ENCODE results near the gene CHAC1. TPM values are rescaled to one million over a fixed set of nuclear protein-coding genes. Genes with fewer than 3 reads are reported as not detected.

The CHAC1 gene
- total RNA-seq, 1 experiment from 2014 or later = 91.0 TPM

DNA sequence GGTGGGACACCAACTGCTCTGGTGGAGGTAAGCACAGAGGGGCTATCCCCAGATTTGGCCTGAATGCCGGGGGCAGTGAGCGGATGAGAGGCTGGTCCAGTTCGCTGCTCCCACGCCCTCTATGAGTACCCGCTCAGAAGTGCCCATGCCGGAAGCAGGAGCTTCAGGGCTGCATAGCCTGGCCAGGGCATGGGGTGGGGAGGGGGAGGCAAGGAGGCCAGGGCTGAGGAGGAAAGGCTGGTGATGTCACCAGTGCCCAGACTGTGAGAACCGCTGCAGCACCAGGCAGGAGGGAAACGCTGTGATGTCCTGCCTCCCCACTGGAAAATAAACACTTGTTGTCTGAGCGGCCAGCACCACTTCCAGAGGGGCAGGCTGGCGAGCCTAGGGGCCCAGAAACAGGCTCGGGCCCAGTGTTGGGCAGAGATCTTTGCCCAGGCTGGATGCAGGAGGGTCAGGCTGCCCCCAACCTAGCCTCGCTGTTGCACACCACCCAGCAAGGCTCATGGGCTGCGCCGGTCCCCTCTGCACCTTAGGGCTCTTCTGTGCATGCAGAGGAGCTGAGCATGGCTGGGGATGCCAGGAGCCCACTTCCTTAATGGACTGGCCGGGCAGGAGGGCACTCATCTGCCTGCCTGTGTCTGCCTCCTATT lies 35.0 kb upstream of the CHAC1 start:
- in situ Hi-C loops (cut with HindIII; ENCODE audit: low pct_unique_long_range_greater_than_20kb, low sequenced_read_pairs) = loop anchor here (25.0 kb wide), 1 partner anchor 94 kb away; no protein-coding TSS in a partner anchor

DNA sequence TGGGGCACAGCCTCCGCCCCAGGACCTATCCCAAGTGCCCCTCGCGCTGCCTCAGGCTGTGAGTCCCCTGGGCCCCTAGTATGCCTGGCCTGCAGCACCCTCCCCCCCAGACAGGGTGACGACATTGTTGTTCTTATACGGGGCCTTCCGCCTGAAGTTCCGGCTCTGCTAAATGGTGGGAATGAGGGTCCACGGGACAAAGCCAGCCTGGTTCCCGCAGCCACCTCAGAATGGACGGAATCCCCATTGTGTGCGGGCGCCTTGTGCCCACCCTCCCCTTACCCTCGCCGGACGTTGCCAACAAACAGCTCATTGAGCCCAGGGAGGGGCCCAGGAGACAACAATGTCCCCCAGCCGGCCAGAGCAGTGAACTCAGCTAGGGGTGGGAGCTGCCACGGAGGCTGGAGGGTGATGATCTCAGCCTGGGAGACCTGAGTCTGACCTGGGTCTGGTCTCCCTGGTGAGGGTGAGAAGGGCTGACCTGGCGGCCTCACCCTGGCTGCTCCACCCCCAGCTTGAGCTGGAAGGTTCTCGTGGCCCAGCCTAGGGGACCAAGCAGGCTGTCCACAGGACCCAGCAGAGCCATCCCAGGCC lies 34.4 kb upstream of the CHAC1 start:
- DNase-seq (ENCODE audit: low read depth, low spot score) = no peak
- in situ Hi-C loops (cut with HindIII; ENCODE audit: low pct_unique_long_range_greater_than_20kb, low sequenced_read_pairs) = loop anchor here (25.0 kb wide), 1 partner anchor 93 kb away; no protein-coding TSS in a partner anchor

More for the DNA sequence above, 35.0 kb upstream of the CHAC1 start:
- DNase-seq (ENCODE audit: low read depth, low spot score) = no peak

DNA sequence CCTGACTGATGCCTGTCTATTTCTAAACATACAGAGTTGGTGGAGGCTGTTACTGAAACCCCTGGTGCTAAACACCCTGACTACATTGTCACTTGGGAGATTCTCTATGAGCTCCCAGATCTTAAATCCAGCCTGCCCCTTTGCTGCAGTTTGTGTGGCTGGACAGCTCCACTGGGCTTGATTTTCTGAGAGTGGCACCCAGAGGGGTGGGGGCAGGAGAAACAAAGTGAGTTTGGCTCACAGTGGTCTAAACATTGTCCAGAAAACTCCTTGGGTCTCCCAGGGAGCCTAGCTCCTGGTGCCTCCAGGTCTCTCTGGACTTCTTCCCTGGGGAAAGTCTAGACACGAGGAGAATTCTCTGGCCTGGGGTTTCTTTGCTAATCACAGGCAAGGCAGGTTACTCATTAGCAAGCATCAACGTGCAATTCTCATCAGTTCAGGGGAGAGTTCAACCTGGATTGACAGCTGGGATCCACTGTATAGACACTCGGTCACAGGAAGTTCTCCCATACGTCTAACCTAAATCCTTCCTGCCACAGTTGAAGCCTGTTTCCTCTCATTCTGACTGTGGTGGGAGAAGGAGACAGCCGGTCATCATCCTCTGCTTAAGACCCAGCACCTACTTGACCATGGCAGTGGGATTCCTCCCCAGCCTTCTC lies 31.2 kb upstream of the CHAC1 start:
- no peak for DNase-seq (ENCODE audit: low read depth, low spot score)
- in situ Hi-C loops (cut with HindIII; ENCODE audit: low pct_unique_long_range_greater_than_20kb, low sequenced_read_pairs) = loop anchor here (25.0 kb wide), 1 partner anchor 90 kb away; no protein-coding TSS in a partner anchor

DNA sequence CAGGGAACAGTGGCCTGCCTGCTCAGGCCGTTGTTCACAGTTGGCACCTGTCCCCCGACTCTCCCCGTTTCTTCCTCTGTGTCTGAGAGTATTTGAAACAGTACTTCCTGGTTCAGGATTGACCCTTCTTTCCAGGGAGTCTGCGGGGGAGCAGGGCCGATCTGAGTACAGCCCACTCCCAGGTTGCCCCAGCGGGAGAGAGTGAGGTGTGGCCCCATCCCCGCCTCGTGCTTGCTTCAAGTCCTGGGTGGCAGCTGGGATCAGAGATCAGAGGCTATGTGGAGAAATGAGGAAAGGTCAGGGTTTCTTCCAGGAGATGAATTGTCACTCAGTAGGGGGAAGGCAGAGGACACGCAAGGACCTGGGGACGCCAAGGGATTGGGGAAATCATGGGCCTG lies 30.7 kb upstream of the CHAC1 start:
- DNase-seq (ENCODE audit: low read depth, low spot score) = no peak
- in situ Hi-C loops (cut with HindIII; ENCODE audit: low pct_unique_long_range_greater_than_20kb, low sequenced_read_pairs) = loop anchor here (25.0 kb wide), 1 partner anchor 90 kb away; no protein-coding TSS in a partner anchor

DNA sequence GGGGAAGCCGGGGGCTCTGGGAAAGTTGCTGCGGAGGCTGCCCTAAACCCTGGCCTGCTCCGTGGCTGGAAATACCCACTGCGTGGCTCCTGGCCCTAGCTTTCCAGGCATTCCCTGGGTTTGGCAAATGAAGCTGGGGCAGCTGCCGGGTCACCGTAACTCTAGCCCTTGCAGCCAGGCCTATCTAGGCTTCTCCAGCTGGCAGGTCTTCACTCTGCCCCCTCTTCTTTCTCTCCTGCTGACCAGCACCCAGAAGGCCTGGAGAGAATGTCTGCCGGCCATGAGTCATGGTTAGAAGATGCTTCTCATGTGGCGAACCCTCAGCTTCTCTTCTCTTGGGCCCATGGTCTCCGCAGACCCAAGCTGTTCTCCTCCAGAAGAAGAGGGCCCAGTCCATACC lies 29.7 kb upstream of the CHAC1 start:
- no peak for DNase-seq (ENCODE audit: low read depth, low spot score)
- in situ Hi-C loops (cut with HindIII; ENCODE audit: low pct_unique_long_range_greater_than_20kb, low sequenced_read_pairs) = loop anchor here (25.0 kb wide), 1 partner anchor 89 kb away; no protein-coding TSS in a partner anchor

DNA sequence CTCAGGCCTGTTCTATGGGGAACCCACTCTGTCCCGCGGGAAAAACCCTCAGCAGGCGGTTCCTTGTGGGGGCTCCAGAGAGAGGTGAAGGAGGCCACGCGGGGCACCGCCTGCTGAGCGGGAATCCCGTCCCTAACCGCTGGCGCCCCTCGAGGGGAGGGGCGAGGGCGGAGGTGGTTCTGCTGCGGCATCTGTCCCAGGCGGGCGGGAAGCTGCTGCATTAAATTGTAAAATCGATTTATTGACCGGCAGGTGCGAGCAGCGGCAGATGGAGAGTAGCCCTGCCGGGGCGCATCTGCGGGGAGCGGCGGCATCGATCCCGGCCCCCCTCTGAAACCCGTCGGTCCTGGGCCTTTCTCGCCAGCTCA lies 27.8 kb upstream of the CHAC1 start:
- no peak for DNase-seq (ENCODE audit: low read depth, low spot score)
- in situ Hi-C loops (cut with HindIII; ENCODE audit: low pct_unique_long_range_greater_than_20kb, low sequenced_read_pairs) = no loop called here

DNA sequence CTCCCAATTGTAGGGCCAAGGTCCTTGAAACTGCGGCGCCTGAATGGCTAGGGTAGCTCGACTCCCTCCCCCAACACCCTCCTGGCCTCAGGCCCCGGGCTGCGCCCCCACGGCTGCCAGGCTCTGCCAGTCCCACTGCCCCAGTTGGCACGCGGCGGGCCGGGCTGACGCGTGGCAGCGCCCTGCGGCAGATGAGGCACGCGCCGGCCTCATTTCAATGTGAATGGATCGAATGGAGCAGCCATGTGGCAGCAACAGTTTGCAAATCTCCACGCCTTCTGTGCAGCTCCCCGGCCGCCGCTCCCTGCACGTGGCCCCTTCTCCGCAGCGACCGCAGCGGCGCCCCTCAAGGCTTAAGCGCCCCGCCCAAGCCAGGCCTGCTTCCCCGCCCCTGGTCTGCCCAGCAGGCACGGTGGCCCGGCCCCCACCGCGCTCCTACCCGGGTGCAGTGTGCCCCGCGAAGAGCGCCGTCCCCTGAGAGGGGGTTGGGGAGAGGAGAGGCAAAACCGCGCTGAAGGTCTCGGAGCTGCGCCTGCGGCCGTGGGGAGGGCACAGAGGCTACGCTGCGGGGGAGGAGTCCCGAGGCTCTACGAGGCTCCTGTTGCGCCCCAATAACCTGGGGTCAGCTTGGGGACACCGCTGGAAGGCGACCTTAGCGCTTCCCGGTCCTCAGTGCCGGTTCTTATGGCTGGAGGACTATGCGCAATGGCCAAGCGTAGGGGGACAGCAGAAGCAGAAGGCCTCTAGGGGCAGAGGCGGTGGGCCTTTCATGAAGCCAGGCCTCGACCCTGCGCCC lies 27.2 kb upstream of the CHAC1 start:
- in situ Hi-C loops (cut with HindIII; ENCODE audit: low pct_unique_long_range_greater_than_20kb, low sequenced_read_pairs) = no loop called here
- DNase-seq (ENCODE audit: low read depth, low spot score) = no peak

DNA sequence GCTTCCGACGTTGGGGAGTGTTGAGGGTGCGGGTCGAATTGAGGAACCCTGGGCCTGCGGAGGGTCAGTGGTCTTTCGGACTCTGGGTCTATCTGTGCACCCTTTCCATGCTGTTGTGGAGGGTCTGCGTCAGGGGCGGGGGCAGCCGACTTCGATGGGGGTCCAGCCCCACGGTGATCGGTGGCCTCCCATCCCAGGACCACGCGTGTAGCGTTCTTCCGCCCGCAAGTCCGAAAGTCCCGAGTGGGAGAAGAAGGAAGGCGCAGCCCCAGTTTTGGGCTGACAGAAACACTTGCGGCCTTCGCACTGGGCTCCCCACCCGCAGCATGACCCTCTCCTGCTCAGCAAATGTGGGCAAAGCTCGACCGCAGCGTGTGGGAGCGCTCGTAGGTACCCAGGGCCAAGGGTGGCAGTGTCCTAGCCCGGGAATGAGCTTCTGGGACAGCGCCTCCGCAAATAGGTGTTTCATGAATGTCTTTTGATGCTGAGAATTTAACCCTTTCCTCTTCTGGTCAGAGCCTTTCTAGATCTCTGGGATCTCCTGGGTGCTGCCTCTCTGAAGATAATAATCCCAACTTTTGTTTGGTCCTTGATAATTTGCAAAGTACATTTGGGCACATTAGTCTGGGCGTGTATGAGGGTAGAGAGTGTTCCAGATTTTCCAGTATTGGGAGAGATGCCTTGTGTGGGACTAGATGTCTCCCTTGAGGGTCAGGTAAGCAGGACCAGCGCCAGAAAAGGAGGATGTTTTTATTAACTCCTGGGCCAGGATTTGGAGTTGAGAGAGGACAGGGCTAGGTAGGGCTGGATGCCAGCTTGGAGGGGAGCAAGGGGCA lies 26.4 kb upstream of the CHAC1 start:
- DNase-seq (ENCODE audit: low read depth, low spot score) = no peak
- in situ Hi-C loops (cut with HindIII; ENCODE audit: low pct_unique_long_range_greater_than_20kb, low sequenced_read_pairs) = no loop called here

DNA sequence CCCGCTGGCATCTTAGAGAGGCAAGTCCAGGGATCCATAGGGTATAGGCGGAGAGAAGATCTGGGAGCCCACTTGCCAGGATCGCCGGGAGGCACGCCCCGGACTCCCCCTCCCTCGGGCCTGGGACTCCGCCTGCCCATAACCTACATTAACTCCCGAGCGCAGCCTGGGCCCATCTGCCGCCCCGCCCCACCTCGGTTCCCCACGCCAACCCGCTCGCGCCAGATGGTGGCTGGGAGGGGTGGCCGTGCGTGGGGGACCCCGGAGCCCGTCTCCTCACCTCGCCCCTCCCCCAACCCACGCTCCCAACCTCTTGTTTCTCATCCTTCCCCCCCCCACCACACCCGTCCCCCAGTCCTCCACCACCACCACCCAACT lies 25.8 kb upstream of the CHAC1 start:
- no peak for DNase-seq (ENCODE audit: low read depth, low spot score)
- in situ Hi-C loops (cut with HindIII; ENCODE audit: low pct_unique_long_range_greater_than_20kb, low sequenced_read_pairs) = no loop called here

DNA sequence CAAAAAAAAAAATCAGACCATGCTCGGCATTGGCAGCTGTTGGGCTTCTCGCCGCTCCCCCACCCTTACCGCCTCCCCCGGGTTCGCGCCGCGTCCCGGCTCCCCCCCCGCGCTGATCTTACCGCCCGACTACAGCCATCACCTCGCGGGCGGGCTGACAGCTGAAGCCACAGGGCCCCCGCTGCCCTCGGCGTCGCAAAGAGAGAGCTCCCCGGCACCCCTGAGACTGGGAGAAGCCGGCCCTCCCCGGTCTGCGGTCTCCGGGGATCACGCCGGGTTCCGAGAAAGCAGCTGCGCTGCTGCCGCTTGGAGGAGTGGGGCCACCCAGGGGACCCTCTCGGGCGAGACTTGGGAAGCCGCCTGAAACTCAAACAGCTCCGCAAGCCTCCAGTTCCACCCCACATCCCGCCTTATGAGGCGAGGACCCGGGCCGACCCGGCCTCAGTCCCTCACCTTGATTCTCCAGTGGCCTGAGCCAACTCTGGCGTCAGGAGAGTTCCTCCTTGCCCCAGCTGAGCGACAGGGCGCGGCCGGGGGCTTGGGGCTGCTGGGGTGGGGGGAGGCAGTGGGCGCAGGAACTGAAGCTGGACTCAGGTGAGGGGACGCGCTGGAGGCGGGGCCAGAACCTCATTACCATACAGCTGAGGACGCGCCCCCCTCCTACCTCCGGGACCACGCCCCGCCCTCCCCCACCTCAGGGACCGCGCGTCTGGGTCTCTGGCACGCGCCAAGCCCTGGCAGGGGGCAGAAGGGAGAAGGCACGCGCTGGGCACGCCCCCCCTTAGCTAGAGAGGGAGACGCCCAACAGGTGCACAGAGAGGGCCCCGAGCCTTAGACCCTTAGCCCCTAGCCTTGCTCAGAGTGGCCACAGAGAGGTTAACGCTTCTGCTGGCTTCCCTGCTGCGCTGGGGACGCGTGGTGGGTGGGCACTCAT lies 25.1 kb upstream of the CHAC1 start:
- in situ Hi-C loops (cut with HindIII; ENCODE audit: low pct_unique_long_range_greater_than_20kb, low sequenced_read_pairs) = no loop called here

DNA sequence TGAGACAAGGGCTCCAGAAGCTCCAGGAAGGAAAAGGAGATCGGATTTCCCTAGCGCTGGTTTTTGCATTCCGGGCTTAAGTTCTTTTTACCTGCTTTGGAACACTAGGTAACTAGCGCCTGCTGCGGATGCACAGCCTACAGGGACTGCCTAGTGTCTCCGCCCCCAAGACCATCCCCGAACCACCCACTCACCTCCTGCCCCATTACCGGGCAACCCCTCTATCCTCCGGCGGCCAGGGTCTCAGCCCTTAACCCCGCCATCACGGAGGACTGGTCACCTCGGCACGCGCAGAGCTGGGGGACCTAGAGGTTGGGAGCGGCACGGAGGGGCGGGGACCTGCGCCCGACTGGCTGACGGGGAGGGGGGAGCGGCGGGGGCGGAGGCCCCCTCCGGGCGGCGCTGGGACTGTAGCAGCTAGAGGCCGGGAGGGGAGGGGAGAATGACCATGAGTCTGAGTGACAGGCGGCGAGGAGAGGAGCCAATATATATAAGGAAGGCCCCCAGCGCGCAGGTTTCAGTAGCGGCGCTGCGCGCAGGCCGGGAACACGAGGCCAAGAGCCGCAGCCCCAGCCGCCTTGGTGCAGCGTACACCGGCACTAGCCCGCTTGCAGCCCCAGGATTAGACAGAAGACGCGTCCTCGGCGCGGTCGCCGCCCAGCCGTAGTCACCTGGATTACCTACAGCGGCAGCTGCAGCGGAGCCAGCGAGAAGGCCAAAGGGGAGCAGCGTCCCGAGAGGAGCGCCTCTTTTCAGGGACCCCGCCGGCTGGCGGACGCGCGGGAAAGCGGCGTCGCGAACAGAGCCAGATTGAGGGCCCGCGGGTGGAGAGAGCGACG lies 24.2 kb upstream of the CHAC1 start, which contains the start of gene DLL4:
Gene DLL4 (plus strand): TSS at position 520 of the 839 bp plus-strand sequence. CDS start 329 bp downstream, outside the sequence.
- DNase-seq (ENCODE audit: low read depth, low spot score) = peak; percentile 73
- in situ Hi-C loops (cut with HindIII; ENCODE audit: low pct_unique_long_range_greater_than_20kb, low sequenced_read_pairs) = no loop called here

More for the DNA sequence above, 25.1 kb upstream of the CHAC1 start:
- no peak for DNase-seq (ENCODE audit: low read depth, low spot score)

DNA sequence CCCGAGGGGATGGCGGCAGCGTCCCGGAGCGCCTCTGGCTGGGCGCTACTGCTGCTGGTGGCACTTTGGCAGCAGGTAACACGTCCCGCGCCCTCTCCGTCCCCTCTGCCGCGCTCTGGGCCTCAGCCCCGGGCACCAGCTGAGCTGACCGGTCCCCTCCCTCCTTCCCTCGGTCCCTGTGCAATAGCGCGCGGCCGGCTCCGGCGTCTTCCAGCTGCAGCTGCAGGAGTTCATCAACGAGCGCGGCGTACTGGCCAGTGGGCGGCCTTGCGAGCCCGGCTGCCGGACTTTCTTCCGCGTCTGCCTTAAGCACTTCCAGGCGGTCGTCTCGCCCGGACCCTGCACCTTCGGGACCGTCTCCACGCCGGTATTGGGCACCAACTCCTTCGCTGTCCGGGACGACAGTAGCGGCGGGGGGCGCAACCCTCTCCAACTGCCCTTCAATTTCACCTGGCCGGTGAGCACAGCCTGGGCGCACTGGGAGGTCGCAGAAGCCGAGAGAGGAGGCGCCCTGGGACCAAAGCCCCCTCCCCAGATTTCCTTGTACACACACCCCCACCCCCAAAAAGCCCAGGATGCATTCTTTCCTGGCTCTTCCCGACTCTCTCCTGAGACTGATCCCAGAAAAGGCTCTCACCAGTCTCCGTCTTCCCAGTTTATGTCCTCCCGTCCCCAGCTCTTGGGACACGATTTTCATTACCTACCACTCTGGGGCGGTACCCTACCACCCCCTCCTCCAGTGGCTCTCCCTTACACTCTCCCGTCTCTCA lies 23.4 kb upstream of the CHAC1 start:
- DNase-seq (ENCODE audit: low read depth, low spot score) = peak; percentile 36
- in situ Hi-C loops (cut with HindIII; ENCODE audit: low pct_unique_long_range_greater_than_20kb, low sequenced_read_pairs) = no loop called here

DNA sequence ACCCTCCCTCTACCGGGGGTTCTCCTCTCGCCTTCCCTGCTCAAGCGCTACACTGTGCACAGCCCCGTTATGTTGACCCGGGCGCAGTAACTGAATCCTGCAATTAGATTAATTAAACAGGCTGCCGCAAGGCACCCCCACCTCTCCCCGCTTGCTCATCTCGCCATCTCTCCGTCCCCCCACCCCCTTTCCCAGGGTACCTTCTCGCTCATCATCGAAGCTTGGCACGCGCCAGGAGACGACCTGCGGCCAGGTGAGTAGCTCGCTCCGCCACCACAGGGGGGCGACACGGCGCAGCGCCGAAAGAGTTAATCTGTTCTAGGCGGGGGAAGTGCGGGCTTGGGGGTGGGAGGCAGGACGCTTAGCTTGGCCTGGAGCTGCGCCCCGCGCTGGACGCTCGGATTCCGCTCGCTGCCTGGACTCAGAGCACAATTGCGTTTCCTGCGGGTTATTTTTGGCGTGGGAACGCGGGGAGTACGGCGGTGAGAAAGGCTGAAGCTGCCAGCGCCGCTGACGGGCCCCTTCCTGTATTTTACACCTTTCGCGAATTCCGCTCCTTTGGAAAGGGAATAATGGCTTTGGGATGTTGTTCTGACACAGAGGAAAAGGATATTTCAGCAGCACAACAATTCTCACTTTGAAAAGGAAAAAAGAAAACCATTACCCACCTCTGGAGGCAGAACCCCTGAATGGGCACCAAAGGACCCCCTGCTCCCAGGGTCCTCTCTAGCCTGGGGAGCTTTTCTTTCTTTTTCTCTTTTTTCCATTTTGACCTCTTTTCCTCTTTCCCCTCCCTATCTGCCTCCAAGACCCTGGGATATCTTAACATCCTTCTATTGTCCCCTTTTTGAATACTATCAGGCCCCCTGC lies 22.6 kb upstream of the CHAC1 start:
- no peak for DNase-seq (ENCODE audit: low read depth, low spot score)
- in situ Hi-C loops (cut with HindIII; ENCODE audit: low pct_unique_long_range_greater_than_20kb, low sequenced_read_pairs) = no loop called here

Data from SK-MEL-5 (cell line).